ENCODE results near the gene GABBR2.

GABBR2 gene

GRCh38 chr9:98519641-98520040 is 189.1 kb downstream of the GABBR2 start:
- TF ChIP-seq REST (IDR thresholded peaks at IDR 0.05; ENCODE audit: low read depth) (no peak), ZBTB7A (IDR thresholded peaks at IDR 0.05; ENCODE audit: low read depth) (no peak), EP300 (IDR thresholded peaks at IDR 0.05; ENCODE audit: borderline replicate concordance) (no peak), FOXM1 (IDR thresholded peaks at IDR 0.05; ENCODE audit: borderline replicate concordance, low read depth) (no peak), USF1 (IDR thresholded peaks at IDR 0.05) (no peak), MAX (IDR thresholded peaks at IDR 0.05) (no peak), CREB1 (IDR thresholded peaks at IDR 0.05; ENCODE audit: low read depth) (no peak), RAD21 (IDR thresholded peaks at IDR 0.05; ENCODE audit: low read depth) (no peak), TAF1 (IDR thresholded peaks at IDR 0.05; ENCODE audit: low read depth) (no peak), YY1 (IDR thresholded peaks at IDR 0.05; ENCODE audit: low read depth) (no peak), CEBPB (IDR thresholded peaks at IDR 0.05) (no peak), TCF12 (IDR thresholded peaks at IDR 0.05; ENCODE audit: low read depth) (no peak), TEAD4 (IDR thresholded peaks at IDR 0.05) (no peak), NFIC (IDR thresholded peaks at IDR 0.05) (no peak)

GRCh38 chr9:98518556-98518955 is 190.2 kb downstream of the GABBR2 start:
- TF ChIP-seq RAD21 (IDR thresholded peaks at IDR 0.05; ENCODE audit: low read depth) (no peak), FOXM1 (IDR thresholded peaks at IDR 0.05; ENCODE audit: borderline replicate concordance, low read depth) (no peak), CREB1 (IDR thresholded peaks at IDR 0.05; ENCODE audit: low read depth) (no peak), TAF1 (IDR thresholded peaks at IDR 0.05; ENCODE audit: low read depth) (no peak), CEBPB (IDR thresholded peaks at IDR 0.05) (no peak), REST (IDR thresholded peaks at IDR 0.05; ENCODE audit: low read depth) (no peak)

GRCh38 chr9:98517761-98518160 is 191.0 kb downstream of the GABBR2 start:
- TF ChIP-seq FOXM1 (IDR thresholded peaks at IDR 0.05; ENCODE audit: borderline replicate concordance, low read depth) (no peak), TEAD4 (IDR thresholded peaks at IDR 0.05) (no peak), CEBPB (IDR thresholded peaks at IDR 0.05) (no peak), ZBTB7A (IDR thresholded peaks at IDR 0.05; ENCODE audit: low read depth) (no peak), EGR1 (IDR thresholded peaks at IDR 0.05) (no peak), TAF1 (IDR thresholded peaks at IDR 0.05; ENCODE audit: low read depth) (no peak), TCF12 (IDR thresholded peaks at IDR 0.05; ENCODE audit: low read depth) (no peak), NFIC (IDR thresholded peaks at IDR 0.05) (no peak), REST (IDR thresholded peaks at IDR 0.05; ENCODE audit: low read depth) (no peak), RAD21 (IDR thresholded peaks at IDR 0.05; ENCODE audit: low read depth) (no peak), EP300 (IDR thresholded peaks at IDR 0.05; ENCODE audit: borderline replicate concordance) (no peak), MAX (IDR thresholded peaks at IDR 0.05) (no peak), YY1 (IDR thresholded peaks at IDR 0.05; ENCODE audit: low read depth) (no peak), CREB1 (IDR thresholded peaks at IDR 0.05; ENCODE audit: low read depth) (no peak), USF1 (IDR thresholded peaks at IDR 0.05) (no peak)

- TF ChIP-seq ZBTB7A (IDR thresholded peaks at IDR 0.05; ENCODE audit: low read depth) (no peak), EGR1 (IDR thresholded peaks at IDR 0.05) (no peak), CREB1 (IDR thresholded peaks at IDR 0.05; ENCODE audit: low read depth) (no peak), USF1 (IDR thresholded peaks at IDR 0.05) (no peak), TEAD4 (IDR thresholded peaks at IDR 0.05) (no peak), FOXM1 (IDR thresholded peaks at IDR 0.05; ENCODE audit: borderline replicate concordance, low read depth) (no peak), NFIC (IDR thresholded peaks at IDR 0.05) (no peak), TAF1 (IDR thresholded peaks at IDR 0.05; ENCODE audit: low read depth) (no peak), MAX (IDR thresholded peaks at IDR 0.05) (no peak), YY1 (IDR thresholded peaks at IDR 0.05; ENCODE audit: low read depth) (no peak), CEBPB (IDR thresholded peaks at IDR 0.05) (no peak), REST (IDR thresholded peaks at IDR 0.05; ENCODE audit: low read depth) (no peak), TCF12 (IDR thresholded peaks at IDR 0.05; ENCODE audit: low read depth) (no peak)
These were observed 191.7 kb downstream of the GABBR2 start for GRCh38 chr9:98516897-98517503.
